Astrocyte of the hippocampus (primary cell): ENCODE data around the gene EEF1AKMT2.
"Not testable (repeated sequence)": the region's sequence is repeated elsewhere in the genome, so short reads cannot be mapped to it uniquely, and the experiment has no call there.

Experiments used
- DNase-seq: peaks from one replicate; pipeline ENCODE4 v3.0.0; 2011; ENCODE audit warnings: low read depth, low spot score

The EEF1AKMT2 gene

GRCh38 chr10:124791547-124792348, at the start of gene EEF1AKMT2:
EEF1AKMT2 (minus strand) TSS chr10:124791887; CDS start chr10:124791833, 54 bp downstream.
- peak; percentile 96 for DNase-seq

GRCh38 chr10:124837687-124838086, 46.0 kb upstream of the EEF1AKMT2 start:
- no peak for DNase-seq

- DNase-seq: no peak
These were observed 39.4 kb upstream of the EEF1AKMT2 start for GRCh38 chr10:124831116-124831515.

GRCh38 chr10:124830445-124830844, 38.8 kb upstream of the EEF1AKMT2 start:
- DNase-seq: no peak

- DNase-seq: no peak
These were observed 37.9 kb upstream of the EEF1AKMT2 start for GRCh38 chr10:124829447-124830115.

- peak; percentile 10 for DNase-seq
These were observed 35.8 kb upstream of the EEF1AKMT2 start for GRCh38 chr10:124827474-124827873.

GRCh38 chr10:124826262-124826661, 34.6 kb upstream of the EEF1AKMT2 start:
- DNase-seq: no peak

- DNase-seq: no peak
These were observed 34.0 kb upstream of the EEF1AKMT2 start for GRCh38 chr10:124825702-124826101.

- DNase-seq: not testable (repeated sequence)
These were observed 33.2 kb upstream of the EEF1AKMT2 start for GRCh38 chr10:124824932-124825331.

- DNase-seq: peak; percentile 4
These were observed 32.8 kb upstream of the EEF1AKMT2 start for GRCh38 chr10:124824507-124824906.

GRCh38 chr10:124821520-124821919, 29.8 kb upstream of the EEF1AKMT2 start:
- no peak for DNase-seq

GRCh38 chr10:124820121-124820520, 28.4 kb upstream of the EEF1AKMT2 start:
- DNase-seq: no peak

GRCh38 chr10:124802313-124802675, 10.6 kb upstream of the EEF1AKMT2 start:
- no peak for DNase-seq

- no peak for DNase-seq
These were observed 7.5 kb upstream of the EEF1AKMT2 start for GRCh38 chr10:124799211-124799610.

GRCh38 chr10:124798781-124799180, 7.1 kb upstream of the EEF1AKMT2 start:
- DNase-seq: no peak

GRCh38 chr10:124798364-124798763, 6.7 kb upstream of the EEF1AKMT2 start:
- no peak for DNase-seq

- DNase-seq: no peak
These were observed 1.3 kb upstream of the EEF1AKMT2 start for GRCh38 chr10:124792998-124793352.

GRCh38 chr10:124782900-124783299, 8.8 kb downstream of the EEF1AKMT2 start:
- not testable (repeated sequence) for DNase-seq

- peak; percentile 14 for DNase-seq
These were observed 22.9 kb downstream of the EEF1AKMT2 start for GRCh38 chr10:124768791-124769190.

- DNase-seq: no peak
These were observed 26.4 kb downstream of the EEF1AKMT2 start for GRCh38 chr10:124765256-124765655.

GRCh38 chr10:124763267-124763666, 28.4 kb downstream of the EEF1AKMT2 start:
- no peak for DNase-seq

GRCh38 chr10:124762281-124762680, 29.4 kb downstream of the EEF1AKMT2 start:
- DNase-seq: no peak
